Neuronal stem cell (in vitro differentiated cells): Measurements from ENCODE around the gene MRPS11.
A peak's percentile ranks its signal among the peaks of the same experiment; 100 is the strongest.
"Not testable (repeated sequence)": the region's sequence is repeated elsewhere in the genome, so short reads cannot be mapped to it uniquely, and the experiment has no call there.

Experiments used
- DNase-seq: peaks from one replicate; pipeline ENCODE4 v3.0.0-alpha.2; 2013; ENCODE audit warnings: low spot score
- H2AFZ ChIP-seq: one replicate; pipeline ENCODE4 v1.6.1; 2013; ENCODE audit warnings: mild to moderate bottlenecking, low read length, inconsistent platforms
- H2AK5ac ChIP-seq: 2 replicates; pipeline ENCODE4 v1.6.1; 2013; ENCODE audit warnings: low read depth, mild to moderate bottlenecking, inconsistent platforms, low read length, moderate library complexity, mixed read lengths
- H2BK120ac ChIP-seq: 2 replicates; pipeline ENCODE4 v1.6.1; 2013; ENCODE audit warnings: low read depth, mild to moderate bottlenecking, inconsistent platforms, low read length, moderate library complexity, mixed read lengths
- H2BK12ac ChIP-seq: one replicate; pipeline ENCODE4 v1.6.1; 2013; ENCODE audit warnings: low read length, inconsistent platforms
- H2BK15ac ChIP-seq: 2 replicates; pipeline ENCODE4 v1.6.1; 2013; ENCODE audit warnings: mild to moderate bottlenecking, low read length, inconsistent platforms, mixed read lengths
- H2BK5ac ChIP-seq: one replicate; pipeline ENCODE4 v1.6.1; 2013; ENCODE audit warnings: inconsistent platforms, mild to moderate bottlenecking, low read length, moderate library complexity
- H3K14ac ChIP-seq: one replicate; pipeline ENCODE4 v1.6.1; 2013; ENCODE audit warnings: low read length, inconsistent platforms
- H3K18ac ChIP-seq: 2 replicates; pipeline ENCODE4 v1.6.1; 2013; ENCODE audit warnings: low read length, inconsistent platforms
- H3K23ac ChIP-seq: 2 replicates; pipeline ENCODE4 v1.6.1; 2013; ENCODE audit warnings: low read depth, mild to moderate bottlenecking, mixed read lengths, low read length, inconsistent platforms; ENCODE audit not compliant: poor library complexity
- H3K27ac ChIP-seq: replicated peaks from 3 replicates; pipeline ENCODE4 v1.5.1; 2013; ENCODE audit warnings: low read length, inconsistent platforms
- H3K27me3 ChIP-seq, 3 experiments: 2 replicates each; pipeline ENCODE4 v1.6.1; 2013; ENCODE audit warnings: low read length in 3 of 3, mild to moderate bottlenecking in 2 of 3, inconsistent platforms in 1 of 3, low read depth in 1 of 3, mixed read lengths in 1 of 3, moderate library complexity in 1 of 3; ENCODE audit not compliant: control insufficient read depth in 3 of 3, insufficient read depth in 3 of 3
- H3K36me3 ChIP-seq, 2 donors: replicated peaks in 1 of 2; 2 replicates each; pipeline ENCODE4 v1.6.1; 2013; ENCODE audit warnings: low read length in 2 of 2; ENCODE audit not compliant: control insufficient read depth in 2 of 2, insufficient read depth in 2 of 2
- H3K4ac ChIP-seq: 2 replicates; pipeline ENCODE4 v1.6.1; 2013; ENCODE audit warnings: inconsistent platforms, mild to moderate bottlenecking, low read length, moderate library complexity
- H3K4me1 ChIP-seq, 2 donors: 1 replicate in 1 of 2; 2 replicates in 1 of 2; pipeline ENCODE4 v1.6.1; 2013; ENCODE audit warnings: low read length in 2 of 2, low read depth in 1 of 2; ENCODE audit not compliant: control insufficient read depth in 2 of 2, insufficient read depth in 1 of 2
- H3K4me2 ChIP-seq: one replicate; pipeline ENCODE4 v1.6.1; 2013; ENCODE audit warnings: mild to moderate bottlenecking, low read length, inconsistent platforms; ENCODE audit not compliant: insufficient read depth, poor library complexity, severe bottlenecking
- H3K4me3 ChIP-seq, 2 donors: 2 replicates each; pipeline ENCODE4 v1.5.1; 2013; ENCODE audit warnings: low read length in 2 of 2, mild to moderate bottlenecking in 2 of 2, inconsistent platforms in 1 of 2, moderate library complexity in 1 of 2
- H3K79me1 ChIP-seq: one replicate; pipeline ENCODE4 v1.6.1; 2013; ENCODE audit warnings: low read depth, mild to moderate bottlenecking, inconsistent platforms, low read length, moderate library complexity
- H3K9ac ChIP-seq: one replicate; pipeline ENCODE4 v1.6.1; 2013; ENCODE audit warnings: mild to moderate bottlenecking, low read depth, low read length, inconsistent platforms; ENCODE audit not compliant: poor library complexity
- H3K9me3 ChIP-seq, 2 donors: replicated peaks in 1 of 2; 2 replicates each; pipeline versions ENCODE3 to v1.6.1; 2013; ENCODE audit warnings: low read length in 2 of 2, mild to moderate bottlenecking in 2 of 2, inconsistent platforms in 1 of 2, low read depth in 1 of 2, mixed read lengths in 1 of 2, moderate library complexity in 1 of 2; ENCODE audit not compliant: control insufficient read depth in 2 of 2, insufficient read depth in 1 of 2
- H4K8ac ChIP-seq: one replicate; pipeline ENCODE4 v1.6.1; 2013; ENCODE audit warnings: low read depth, mild to moderate bottlenecking, inconsistent platforms, low read length, moderate library complexity
- H4K91ac ChIP-seq: one replicate; pipeline ENCODE4 v1.6.1; 2013; ENCODE audit warnings: low read length, low read depth, mild to moderate bottlenecking, inconsistent platforms; ENCODE audit not compliant: poor library complexity
- WGBS, 2 donors: extraction: QIAGEN DNeasy Blood & Tissue Kit; methylation state at CpG; one replicate each; pipeline ENCODE4 v1.1.7; 2013; ENCODE audit warnings: missing lambda C conversion rate in 2 of 2, mixed read lengths in 1 of 2; ENCODE audit not compliant: insufficient read length in 2 of 2, insufficient replicate concordance in 1 of 2; ENCODE audit errors: extremely low coverage in 2 of 2; 5-methylcytosine and 5-hydroxymethylcytosine counted together

The MRPS11 gene

DNA sequence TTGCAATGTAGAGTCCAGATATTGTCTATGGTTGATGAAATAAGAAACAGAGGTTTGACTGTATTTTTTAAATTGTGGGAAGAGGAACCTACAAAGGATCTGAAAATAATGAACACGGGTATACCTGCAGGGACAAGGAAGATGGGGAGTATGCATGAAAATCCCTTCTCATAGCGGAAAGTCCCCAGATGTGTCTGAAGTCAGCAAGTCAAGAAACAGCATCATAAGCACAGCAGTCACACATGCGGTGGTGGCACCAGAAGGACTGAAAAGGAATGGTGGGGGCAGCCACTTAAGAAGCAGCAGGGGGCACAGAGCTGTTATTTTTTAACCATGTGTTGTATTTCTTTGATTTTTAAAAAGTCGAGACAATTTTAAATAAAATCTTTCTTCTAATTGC is 4.7 kb downstream of the MRPS11 start:
- Histone ChIP-seq H3K4me1 (peaks cover 4% of the 10 kb centered on the region in 2 donors), H2BK15ac (no peak overlapping the region), H3K4me2 (no peak overlapping the region), H3K4ac (no peak overlapping the region), H2BK12ac (no peak overlapping the region), H3K79me1 (no peaks in the 10 kb centered on the region), H3K36me3 (peaks cover 7 to 53% of the 10 kb centered on the region in 2 donors), H3K27ac (no peak overlapping the region), H3K14ac (no peak overlapping the region), H2AK5ac (no peak overlapping the region), H3K27me3 (no peaks in the 10 kb centered on the region), H3K4me3 (no peak overlapping the region), H3K9me3 (no peaks in the 10 kb centered on the region), H2AFZ (no peak overlapping the region), H2BK120ac (no peak overlapping the region), H3K18ac (no peak overlapping the region), H4K8ac (no peak overlapping the region), H2BK5ac (no peak overlapping the region), H4K91ac (no peak overlapping the region), H3K23ac (no peak overlapping the region), H3K9ac (no peak overlapping the region)
- WGBS, 2 donors = no CpG with 5 or more reads among the region's 4 CpGs
- DNase-seq = no peak

DNA sequence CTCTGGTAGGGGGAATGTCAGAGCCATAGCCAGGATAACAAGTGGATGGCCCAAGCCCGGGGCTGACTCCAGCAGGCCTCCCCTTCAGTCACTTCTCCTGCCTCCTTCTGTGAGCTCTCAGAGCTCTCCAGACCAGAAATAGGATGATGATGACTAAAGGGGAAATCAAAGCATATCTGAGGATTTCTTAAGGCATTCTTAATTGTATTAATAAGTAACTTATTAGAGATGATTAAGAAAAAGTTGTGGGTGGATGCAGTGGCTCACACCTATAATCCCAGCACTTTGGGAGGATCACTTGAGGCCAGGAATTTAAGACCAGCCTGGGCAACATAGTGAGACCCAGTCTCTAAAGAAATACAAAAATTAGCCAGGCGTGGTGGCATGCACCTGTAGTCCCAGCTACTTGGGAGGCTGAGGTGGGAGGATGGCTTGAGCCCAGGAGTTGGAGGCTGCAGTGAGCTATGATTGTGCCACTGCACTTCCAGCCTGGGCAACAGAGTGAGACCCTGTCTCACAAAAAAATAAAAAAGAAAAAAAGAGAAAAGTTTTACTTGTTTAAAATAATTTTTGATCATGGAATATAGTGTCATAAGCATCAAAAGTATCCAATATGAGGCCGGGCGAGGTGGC is 6.3 kb downstream of the MRPS11 start:
- not testable (repeated sequence) for H2BK5ac ChIP-seq, H3K14ac ChIP-seq, H4K91ac ChIP-seq, H2AK5ac ChIP-seq, H3K4me1 ChIP-seq, H2BK12ac ChIP-seq, H3K27me3 ChIP-seq, H3K27ac ChIP-seq, H3K4ac ChIP-seq, H4K8ac ChIP-seq, H3K79me1 ChIP-seq, DNase-seq, H2AFZ ChIP-seq, H3K4me3 ChIP-seq, H3K23ac ChIP-seq, H2BK15ac ChIP-seq, H2BK120ac ChIP-seq, H3K4me2 ChIP-seq, H3K9ac ChIP-seq, H3K18ac ChIP-seq, H3K9me3 ChIP-seq
- H3K36me3 ChIP-seq = peaks cover 12 to 66% of the 10 kb centered on the region in 2 donors
- WGBS, 2 donors = no CpG with 5 or more reads among the region's 4 CpGs

- Histone ChIP-seq H3K4me3 (no peak overlapping the region), H3K9me3 (no peaks in the 10 kb centered on the region), H4K91ac (no peak overlapping the region), H2BK15ac (no peak overlapping the region), H2AK5ac (no peak overlapping the region), H3K36me3 (peaks cover 12 to 63% of the 10 kb centered on the region in 2 donors), H3K4ac (no peak overlapping the region), H3K27me3 (no peaks in the 10 kb centered on the region), H2AFZ (no peak overlapping the region), H3K27ac (no peak overlapping the region), H3K14ac (peak overlapping the region; percentile 39), H2BK5ac (no peak overlapping the region), H3K23ac (no peak overlapping the region), H3K79me1 (no peaks in the 10 kb centered on the region), H3K4me1 (peaks cover 0 to 4% of the 10 kb centered on the region in 2 donors), H4K8ac (no peak overlapping the region), H3K4me2 (no peak overlapping the region), H3K18ac (no peak overlapping the region), H2BK120ac (no peak overlapping the region), H2BK12ac (no peak overlapping the region), H3K9ac (no peak overlapping the region)
- WGBS, 2 donors = no CpG with 5 or more reads among the region's 8 CpGs
- DNase-seq = no peak
These were observed 9.1 kb downstream of the MRPS11 start for GRCh38 chr15:88476635-88477060.

DNA sequence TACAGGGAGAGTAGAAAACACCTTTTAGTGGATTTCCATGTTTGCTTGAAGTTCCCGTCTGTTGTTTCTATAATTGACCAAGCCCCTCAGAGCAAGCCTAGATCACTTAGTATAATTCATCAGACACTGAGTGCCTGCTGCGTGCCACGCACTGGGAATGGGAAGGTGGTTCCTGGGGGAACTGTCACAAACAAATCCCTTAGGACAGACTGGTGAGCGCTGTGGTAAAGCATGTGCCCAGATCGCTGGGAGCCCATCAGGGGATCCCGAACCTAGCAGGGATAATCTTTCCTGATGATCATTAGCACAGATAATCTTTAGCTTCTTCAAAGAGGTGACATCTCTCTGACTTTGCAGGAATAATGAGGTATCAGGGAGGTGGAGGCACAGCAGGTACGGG is 9.6 kb downstream of the MRPS11 start:
- no peak for DNase-seq
- H3K4me2 ChIP-seq = no peak overlapping the region
- no peak overlapping the region for H3K18ac ChIP-seq
- no peak overlapping the region for H3K14ac ChIP-seq
- H4K91ac ChIP-seq = no peak overlapping the region
- H3K4ac ChIP-seq = no peak overlapping the region
- H4K8ac ChIP-seq = no peak overlapping the region
- H3K27me3 ChIP-seq = no peaks in the 10 kb centered on the region
- H2BK5ac ChIP-seq = no peak overlapping the region
- H3K23ac ChIP-seq = no peak overlapping the region
- H3K4me3 ChIP-seq = no peak overlapping the region
- H3K27ac ChIP-seq = no peak overlapping the region
- H3K36me3 ChIP-seq = peaks cover 12 to 59% of the 10 kb centered on the region in 2 donors
- no CpG with 5 or more reads among the region's 7 CpGs for WGBS, 2 donors
- H3K9ac ChIP-seq = no peak overlapping the region
- no peak overlapping the region for H2BK15ac ChIP-seq
- no peak overlapping the region for H2AK5ac ChIP-seq
- no peak overlapping the region for H2BK12ac ChIP-seq
- H2BK120ac ChIP-seq = no peak overlapping the region
- no peaks in the 10 kb centered on the region for H3K79me1 ChIP-seq
- no peak overlapping the region for H2AFZ ChIP-seq
- peaks cover 0 to 5% of the 10 kb centered on the region in 2 donors for H3K4me1 ChIP-seq
- no peaks in the 10 kb centered on the region for H3K9me3 ChIP-seq
